GM12878 (cell line): ENCODE results near the gene IPO5. TPM values are rescaled to one million over a fixed set of nuclear protein-coding genes. Genes with fewer than 3 reads are reported as not detected.

Experiments used
- ATAC-seq: fragments of 200-7000 bp; cut with Tn5 transposase; 3 replicates; pipeline ENCODE4 v1.9.1; 2020; ENCODE audit warnings: mild to moderate bottlenecking, moderate library complexity
- BruUV-seq: library from RNA; stranded (reverse); fragments of 400-500 nt; replicated peaks from 2 replicates; lab custom pipeline; 2021; lab: Mats Ljungman, UMichigan
- CTCF ChIA-PET: fragments of 300-600 bp; sonication (Branson Sonifier 250); formaldehyde crosslinking; extraction: SDS; loops from one replicate; lab custom pipeline; 2021; ENCODE audit warnings: inconsistent platforms; lab: Yijun Ruan, JAX
- POLR2A ChIA-PET: fragments of 350-600 bp; formaldehyde crosslinking; extraction: SDS; loops from one replicate; lab custom pipeline; 2021; ENCODE audit warnings: inconsistent platforms; lab: Charles Lee
- RAD21 ChIA-PET: fragments of 300-600 bp; sonication (Branson Sonifier 250); formaldehyde crosslinking; loops from one replicate; lab custom pipeline; 2023; ENCODE audit warnings: antibody characterized with exemption; ENCODE audit not compliant: unreplicated experiment; lab: Charles Lee
- SMC1A ChIA-PET: fragments of 300-600 bp; sonication (Branson Sonifier 250); formaldehyde crosslinking; loops from one replicate; lab custom pipeline; 2023; ENCODE audit not compliant: unreplicated experiment, uncharacterized antibody; lab: Charles Lee
- DNase-seq: peaks from one replicate; pipeline ENCODE4 v3.0.0-alpha.2; 2011; ENCODE audit warnings: low read depth, low spot score
- FAIRE-seq: peaks from 3 replicates; lab custom pipeline; 2011; peaks lifted over from hg19 to GRCh38; lab: Jason Lieb, UNC
- H2AFZ ChIP-seq: 2 replicates; pipeline ENCODE4 v1.6.0; 2011; ENCODE audit warnings: low read depth, low read length, control low read depth; ENCODE audit not compliant: control insufficient read depth
- H3K27ac ChIP-seq: 2 replicates; pipeline ENCODE4 v1.5.1; 2011; ENCODE audit warnings: control low read depth; ENCODE audit not compliant: control insufficient read depth, insufficient read depth
- H3K27me3 ChIP-seq, 2 experiments: replicated peaks in 1 of 2; 2 replicates each; pipeline versions ENCODE4 v1.6.0 to v1.6.1; 2011; ENCODE audit warnings: low read length in 1 of 2; ENCODE audit not compliant: control insufficient read depth in 2 of 2, insufficient read depth in 2 of 2
- H3K36me3 ChIP-seq, 2 experiments: 2 replicates each; pipeline ENCODE4 v1.5.1; 2011; ENCODE audit warnings: low read length in 1 of 2; ENCODE audit not compliant: control insufficient read depth in 2 of 2, insufficient read depth in 2 of 2
- H3K4me1 ChIP-seq: 2 replicates; pipeline ENCODE4 v1.6.1; 2011; ENCODE audit warnings: mild to moderate bottlenecking, low read length, moderate library complexity, mixed read lengths; ENCODE audit not compliant: control insufficient read depth, insufficient read depth
- H3K4me2 ChIP-seq: 2 replicates; pipeline ENCODE4 v1.6.0; 2011; ENCODE audit warnings: control low read depth; ENCODE audit not compliant: control insufficient read depth, insufficient read depth
- H3K4me3 ChIP-seq: fragments of 200-600 bp; sonication (generic); 2 replicates; pipeline ENCODE4 v1.5.1; 2016
- H3K79me2 ChIP-seq: 2 replicates; pipeline ENCODE4 v1.6.0; 2011; ENCODE audit warnings: low read length; ENCODE audit not compliant: control insufficient read depth, insufficient read depth
- H3K9ac ChIP-seq: 2 replicates; pipeline ENCODE4 v1.8.0; 2011; ENCODE audit warnings: low read length, control low read depth, mixed read lengths; ENCODE audit not compliant: control insufficient read depth, insufficient read depth
- H3K9me3 ChIP-seq: replicated peaks from 3 replicates; pipeline ENCODE4 v1.5.1; 2011; ENCODE audit warnings: mild to moderate bottlenecking, low read length; ENCODE audit not compliant: control insufficient read depth, insufficient read depth
- H4K20me1 ChIP-seq: 2 replicates; pipeline ENCODE4 v1.6.0; 2011; ENCODE audit not compliant: control insufficient read depth, insufficient read depth
- EZH2 ChIP-seq: IDR thresholded peaks from 2 replicates; pipeline ENCODE4 v1.6.1; 2012; ENCODE audit warnings: low read depth, mild to moderate bottlenecking, control low read depth, inconsistent platforms, low read length, borderline replicate concordance; ENCODE audit not compliant: control insufficient read depth
- MEF2A ChIP-seq: IDR thresholded peaks from 2 replicates; pipeline ENCODE4 v1.6.1; 2011; ENCODE audit warnings: low read depth, mild to moderate bottlenecking, low read length, moderate library complexity; ENCODE audit not compliant: insufficient read depth
- PAX8 ChIP-seq: fragments of 450-650 bp; IDR thresholded peaks from 2 replicates; pipeline ENCODE4 v1.6.1; 2017; ENCODE audit warnings: mild to moderate bottlenecking, moderate library complexity
- SREBF1 ChIP-seq: IDR thresholded peaks from 2 replicates; pipeline ENCODE4 v1.6.1; 2012; ENCODE audit warnings: mild to moderate bottlenecking, low read length
- WGBS: methylation state at CpG from one replicate; pipeline ENCODE4 v1.1.6; 2016; ENCODE audit warnings: low lambda C conversion rate; ENCODE audit not compliant: insufficient replicate concordance, insufficient coverage; ENCODE audit errors: missing lambda C conversion rate; 5-methylcytosine and 5-hydroxymethylcytosine counted together
- in situ Hi-C: fragments of 300-500 bp; cut with MboI; formaldehyde crosslinking; loops from 9 replicates; pipeline ENCODE4 v1.14.3; 2018; ENCODE audit warnings: mixed read lengths
- intact Hi-C: fragments of 100-400 bp; cut with micrococcal nuclease; formaldehyde crosslinking; loops from one replicate; pipeline ENCODE4 v1.14.2; 2022; ENCODE audit not compliant: unreplicated experiment
- polyA plus RNA-seq, 11 experiments: library from polyadenylated mRNA; depleted of rRNA in 4 of 11; unstranded in 6 of 11; stranded (reverse) in 5 of 11; fragments of >200 nt; fragmentation: Nextera tagmentation in 4 of 11; fragmentation: Illumina TruSeq in 1 of 11; extraction: Ambion mirVana in 4 of 11; extraction: Trizol in 1 of 11; gene quantifications; 1 replicate in 1 of 11; 2 replicates in 10 of 11; pipeline versions ENCODE4 v1.2.1 to v1.2.3, GENCODE V29; 2011 to 2016; ENCODE audit warnings: inconsistent platforms in 2 of 11, missing spikeins in 2 of 11, low read depth in 1 of 11
- total RNA-seq, 4 experiments: library from RNA; depleted of rRNA in 3 of 4; stranded (reverse); fragments of >200 nt in 3 of 4; fragmentation: Illumina TruSeq in 1 of 4; extraction: Trizol in 1 of 4; gene quantifications; 2 replicates each; pipeline versions ENCODE4 v1.2.1 to v1.2.3, GENCODE V29; 2013 to 2021
- TF ChIP-seq, protein P1 (sequence below): fragments of 450-650 bp; IDR thresholded peaks from 2 replicates; pipeline ENCODE4 v1.6.1; 2017; ENCODE audit warnings: mild to moderate bottlenecking, moderate library complexity
- TF ChIP-seq, protein P2 (sequence below): fragments of 450-650 bp; IDR thresholded peaks from 2 replicates; pipeline ENCODE4 v1.6.1; 2017; ENCODE audit warnings: mild to moderate bottlenecking, low read depth, inconsistent platforms; ENCODE audit not compliant: poor library complexity, severe bottlenecking

The IPO5 gene
- total and polyA plus RNA-seq, 10 of the 15 experiments (the other 5 are each of a cell fraction or from before 2014, with no cell fraction given): 45.7 to 196 (median 134) TPM

DNA sequence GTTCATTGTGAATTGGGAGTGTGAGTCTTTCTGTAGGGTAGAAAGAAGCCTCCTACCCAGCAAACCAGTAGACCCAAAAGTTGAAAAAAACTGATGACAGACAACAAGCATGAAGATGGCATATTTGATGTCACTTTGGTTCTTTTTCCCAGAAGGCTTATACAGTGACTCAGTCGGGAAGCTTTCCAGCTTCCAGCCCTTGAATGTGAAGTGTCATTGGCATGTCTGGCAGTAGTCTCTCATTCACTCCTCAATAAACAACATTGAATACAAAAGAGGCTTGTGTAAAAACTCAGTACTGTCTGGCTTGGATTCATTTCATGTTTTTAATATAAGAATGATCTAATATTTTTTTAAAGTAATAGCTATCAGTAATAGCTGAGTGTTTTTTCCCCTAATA, 68.7 kb downstream of the IPO5 start:
- Histone ChIP-seq H3K27me3 (no peaks in the 10 kb centered on the region), H3K9me3 (no peaks in the 10 kb centered on the region), H3K4me2 (no peak overlapping the region), H4K20me1 (no peaks in the 10 kb centered on the region), H3K4me3 (no peak overlapping the region), H2AFZ (no peak overlapping the region), H3K4me1 (no peaks in the 10 kb centered on the region), H3K36me3 (peaks cover 0 to 29% of the 10 kb centered on the region in 2 experiments; a peak in 3 of 4 replicates), H3K9ac (no peak overlapping the region), H3K79me2 (no peaks in the 10 kb centered on the region), H3K27ac (no peak overlapping the region)
- no peak for ATAC-seq
- 85% methylated on average over 1 of the region's 1 CpG for WGBS
- TF ChIP-seq, protein P1, sequence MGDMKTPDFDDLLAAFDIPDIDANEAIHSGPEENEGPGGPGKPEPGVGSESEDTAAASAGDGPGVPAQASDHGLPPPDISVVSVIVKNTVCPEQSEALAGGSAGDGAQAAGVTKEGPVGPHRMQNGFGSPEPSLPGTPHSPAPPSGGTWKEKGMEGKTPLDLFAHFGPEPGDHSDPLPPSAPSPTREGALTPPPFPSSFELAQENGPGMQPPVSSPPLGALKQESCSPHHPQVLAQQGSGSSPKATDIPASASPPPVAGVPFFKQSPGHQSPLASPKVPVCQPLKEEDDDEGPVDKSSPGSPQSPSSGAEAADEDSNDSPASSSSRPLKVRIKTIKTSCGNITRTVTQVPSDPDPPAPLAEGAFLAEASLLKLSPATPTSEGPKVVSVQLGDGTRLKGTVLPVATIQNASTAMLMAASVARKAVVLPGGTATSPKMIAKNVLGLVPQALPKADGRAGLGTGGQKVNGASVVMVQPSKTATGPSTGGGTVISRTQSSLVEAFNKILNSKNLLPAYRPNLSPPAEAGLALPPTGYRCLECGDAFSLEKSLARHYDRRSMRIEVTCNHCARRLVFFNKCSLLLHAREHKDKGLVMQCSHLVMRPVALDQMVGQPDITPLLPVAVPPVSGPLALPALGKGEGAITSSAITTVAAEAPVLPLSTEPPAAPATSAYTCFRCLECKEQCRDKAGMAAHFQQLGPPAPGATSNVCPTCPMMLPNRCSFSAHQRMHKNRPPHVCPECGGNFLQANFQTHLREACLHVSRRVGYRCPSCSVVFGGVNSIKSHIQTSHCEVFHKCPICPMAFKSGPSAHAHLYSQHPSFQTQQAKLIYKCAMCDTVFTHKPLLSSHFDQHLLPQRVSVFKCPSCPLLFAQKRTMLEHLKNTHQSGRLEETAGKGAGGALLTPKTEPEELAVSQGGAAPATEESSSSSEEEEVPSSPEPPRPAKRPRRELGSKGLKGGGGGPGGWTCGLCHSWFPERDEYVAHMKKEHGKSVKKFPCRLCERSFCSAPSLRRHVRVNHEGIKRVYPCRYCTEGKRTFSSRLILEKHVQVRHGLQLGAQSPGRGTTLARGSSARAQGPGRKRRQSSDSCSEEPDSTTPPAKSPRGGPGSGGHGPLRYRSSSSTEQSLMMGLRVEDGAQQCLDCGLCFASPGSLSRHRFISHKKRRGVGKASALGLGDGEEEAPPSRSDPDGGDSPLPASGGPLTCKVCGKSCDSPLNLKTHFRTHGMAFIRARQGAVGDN: no peak
- TF ChIP-seq EZH2: no peak
- TF ChIP-seq PAX8: no peak
- TF ChIP-seq, protein P2, sequence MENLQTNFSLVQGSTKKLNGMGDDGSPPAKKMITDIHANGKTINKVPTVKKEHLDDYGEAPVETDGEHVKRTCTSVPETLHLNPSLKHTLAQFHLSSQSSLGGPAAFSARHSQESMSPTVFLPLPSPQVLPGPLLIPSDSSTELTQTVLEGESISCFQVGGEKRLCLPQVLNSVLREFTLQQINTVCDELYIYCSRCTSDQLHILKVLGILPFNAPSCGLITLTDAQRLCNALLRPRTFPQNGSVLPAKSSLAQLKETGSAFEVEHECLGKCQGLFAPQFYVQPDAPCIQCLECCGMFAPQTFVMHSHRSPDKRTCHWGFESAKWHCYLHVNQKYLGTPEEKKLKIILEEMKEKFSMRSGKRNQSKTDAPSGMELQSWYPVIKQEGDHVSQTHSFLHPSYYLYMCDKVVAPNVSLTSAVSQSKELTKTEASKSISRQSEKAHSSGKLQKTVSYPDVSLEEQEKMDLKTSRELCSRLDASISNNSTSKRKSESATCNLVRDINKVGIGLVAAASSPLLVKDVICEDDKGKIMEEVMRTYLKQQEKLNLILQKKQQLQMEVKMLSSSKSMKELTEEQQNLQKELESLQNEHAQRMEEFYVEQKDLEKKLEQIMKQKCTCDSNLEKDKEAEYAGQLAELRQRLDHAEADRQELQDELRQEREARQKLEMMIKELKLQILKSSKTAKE: no peak
- TF ChIP-seq SREBF1: no peak
- TF ChIP-seq MEF2A: no peak
- in situ Hi-C loops (no loop called here), intact Hi-C loops (no loop called here)
- FAIRE-seq: no peak
- BruUV-seq: TSS peak; percentile 49
- RAD21 ChIA-PET: interaction anchor here (1.2 kb wide), 1 partner anchor 646 kb away, joined by 3 read pairs; no protein-coding TSS in a partner anchor
- SMC1A ChIA-PET: interaction anchor here (1.1 to 1.6 kb wide), 3 partner anchors 9 to 166 kb away, joined by 3 read pairs; no protein-coding TSS in a partner anchor
- CTCF ChIA-PET: interaction anchor here (1.2 kb wide), 1 partner anchor 12 kb away, joined by 4 read pairs; no protein-coding TSS in a partner anchor
- DNase-seq: no peak
- POLR2A ChIA-PET: interaction anchor here (1.4 kb wide), 1 partner anchor 21 kb away, joined by 3 read pairs; no protein-coding TSS in a partner anchor
